Mammary epithelial cell (primary cell): ENCODE results near the gene POLH.

Experiments
- CTCF ChIP-seq, 2 donors: IDR thresholded peaks in 1 of 2; conservative IDR thresholded peaks in 1 of 2; 2 replicates each; pipeline ENCODE4 v1.5.1; 2011 to 2012; ENCODE audit warnings: inconsistent platforms in 2 of 2, low read length in 2 of 2, mild to moderate bottlenecking in 2 of 2, control low read depth in 1 of 2, low read depth in 1 of 2; ENCODE audit not compliant: insufficient read depth in 1 of 2; ENCODE audit errors: extremely low read depth in 1 of 2
- EZH2 ChIP-seq: IDR thresholded peaks from 2 replicates; pipeline ENCODE4 v1.6.1; 2012; ENCODE audit warnings: low read length, inconsistent platforms, borderline replicate concordance

- no peak for TF ChIP-seq EZH2
- no peak for TF ChIP-seq CTCF (conservative IDR thresholded peaks at IDR 0.05 in 1 of 2, IDR thresholded peaks at IDR 0.05 in 1 of 2; ENCODE audit: extremely low read depth in 1 of 2, insufficient read depth in 1 of 2, low read depth in 1 of 2, low read length in 2 of 2)
Observed at GRCh38 chr6:43544461-43544860, 31.5 kb upstream of the POLH start.
